HG03280 (cell line): ENCODE data around the gene SYT8.

Experiments used
- ATAC-seq: cut with Tn5 transposase; IDR thresholded peaks from one replicate; pipeline ENCODE4 v1.9.1; 2021; ENCODE audit warnings: mild to moderate bottlenecking, moderate library complexity; ENCODE audit not compliant: unreplicated experiment

The SYT8 gene

DNA sequence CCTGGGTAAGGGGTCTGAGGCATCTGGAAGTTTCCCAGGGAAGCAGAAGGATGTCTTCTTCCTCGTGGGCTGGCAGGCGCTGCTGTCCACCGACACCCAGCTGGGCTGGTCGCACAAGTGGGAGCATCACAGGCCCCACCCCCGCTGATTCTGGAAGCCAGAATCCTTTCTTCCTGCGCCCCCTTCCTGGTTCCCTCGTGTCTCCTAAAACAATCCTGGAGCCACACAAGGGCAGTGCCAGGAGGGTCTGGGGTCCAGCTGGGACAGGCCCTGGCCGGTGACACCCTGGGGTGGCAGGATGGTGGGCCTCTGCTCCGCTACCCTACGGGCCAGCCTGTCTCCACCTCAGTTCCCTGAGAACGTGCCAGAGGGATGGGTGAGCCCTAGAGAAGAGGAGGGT, 22.3 kb downstream of the SYT8 start:
- no peak for ATAC-seq

- no peak for ATAC-seq
These were observed 23.4 kb downstream of the SYT8 start for GRCh38 chr11:1858154-1858553.

DNA sequence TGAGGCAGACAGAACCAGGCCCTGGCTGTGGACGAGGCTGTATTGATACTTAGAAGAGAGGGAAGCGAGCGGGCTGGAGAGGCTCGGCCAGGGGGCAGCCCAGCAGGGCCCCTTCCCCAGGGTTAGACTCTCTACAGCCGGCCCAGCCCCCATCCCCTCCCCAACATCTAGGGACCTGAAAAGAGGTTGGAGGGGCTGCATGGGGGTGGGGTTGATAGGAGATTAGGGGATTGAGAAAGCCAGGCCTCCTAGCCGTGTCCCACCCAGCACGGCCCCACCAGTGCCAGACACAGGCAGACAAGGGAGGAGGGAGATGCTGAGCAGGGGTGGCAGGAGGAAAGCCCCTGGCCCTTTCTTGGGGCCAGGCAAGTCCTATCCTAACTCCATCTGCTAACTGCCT, 23.8 kb downstream of the SYT8 start:
- ATAC-seq = no peak

DNA sequence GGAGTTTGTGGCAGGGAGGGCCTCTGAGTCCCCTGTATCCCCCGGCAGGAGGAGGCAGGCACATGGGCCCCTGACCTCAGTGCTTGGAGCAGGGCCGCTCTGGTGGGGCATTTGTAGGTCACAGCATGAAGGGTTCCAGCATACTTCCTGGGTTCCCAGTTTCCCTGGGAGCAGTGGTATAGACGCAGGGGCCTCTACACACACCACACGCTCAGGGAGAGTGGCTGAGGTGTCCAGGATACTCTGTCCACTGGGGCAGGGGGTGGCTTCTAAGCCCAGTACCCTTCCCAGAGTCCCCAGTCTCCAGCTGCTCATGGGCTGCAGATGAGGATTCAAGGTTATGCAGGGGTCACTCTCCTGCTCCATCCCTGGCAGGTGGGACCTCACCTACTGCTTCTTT, 24.2 kb downstream of the SYT8 start:
- ATAC-seq = no peak

DNA sequence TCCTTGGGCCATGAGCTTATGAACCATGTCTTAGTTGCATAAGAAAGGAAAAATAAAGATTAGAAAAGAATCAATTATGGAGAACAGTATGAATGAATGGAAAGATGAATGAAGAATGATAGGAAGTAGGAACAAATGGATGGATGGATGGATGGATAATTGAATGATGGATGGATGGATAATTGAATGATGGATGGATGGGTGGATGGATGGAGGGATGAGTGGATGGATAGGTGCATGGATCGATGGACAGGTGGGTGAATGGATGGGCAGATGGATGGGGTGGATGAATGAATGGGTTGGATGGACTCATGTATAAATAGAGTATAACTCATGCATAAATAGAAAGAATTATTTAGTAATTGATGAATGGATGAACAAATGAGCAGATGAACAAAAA, 25.3 kb downstream of the SYT8 start:
- ATAC-seq = no peak

DNA sequence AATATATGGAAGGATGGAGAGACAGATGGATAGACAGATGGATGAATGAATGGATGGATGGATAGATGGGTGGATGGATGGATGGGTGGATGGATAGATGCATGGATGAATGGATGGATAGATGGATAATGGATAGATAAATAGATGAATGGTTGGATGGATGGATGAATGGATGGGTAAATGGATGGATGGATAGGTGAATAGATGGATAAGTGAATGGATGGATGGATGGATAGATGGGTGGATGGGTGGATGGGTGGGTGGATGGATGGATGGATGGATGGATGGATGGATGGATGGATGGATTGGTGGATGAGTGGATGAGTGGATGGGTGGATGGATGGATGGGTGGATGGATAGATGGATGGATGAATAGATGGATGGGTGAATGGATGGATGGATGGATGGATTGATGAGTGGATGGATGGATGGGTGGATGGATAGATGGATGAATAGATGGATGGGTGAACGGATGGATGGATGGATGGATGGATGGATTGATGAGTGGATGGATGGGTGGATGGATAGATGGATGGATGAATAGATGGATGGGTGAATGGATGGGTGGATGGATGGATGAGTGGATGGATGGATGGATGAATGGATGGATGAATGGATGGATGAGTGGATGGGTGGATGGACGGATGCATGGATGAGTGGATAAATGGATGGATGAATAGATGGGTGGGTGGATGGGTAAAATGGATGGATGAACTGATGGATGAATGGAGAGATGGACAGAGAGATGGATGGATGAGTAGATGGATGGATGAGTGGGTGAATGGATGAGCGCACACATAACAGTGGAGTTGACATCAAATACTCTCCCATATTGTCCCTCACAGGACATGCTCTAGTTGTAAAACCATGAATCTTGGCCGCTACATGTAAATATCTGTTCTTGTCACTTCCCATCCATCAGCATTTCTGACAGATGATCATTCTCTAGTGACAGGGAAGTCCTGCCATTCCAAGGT, 26.9 kb downstream of the SYT8 start:
- ATAC-seq = no peak

DNA sequence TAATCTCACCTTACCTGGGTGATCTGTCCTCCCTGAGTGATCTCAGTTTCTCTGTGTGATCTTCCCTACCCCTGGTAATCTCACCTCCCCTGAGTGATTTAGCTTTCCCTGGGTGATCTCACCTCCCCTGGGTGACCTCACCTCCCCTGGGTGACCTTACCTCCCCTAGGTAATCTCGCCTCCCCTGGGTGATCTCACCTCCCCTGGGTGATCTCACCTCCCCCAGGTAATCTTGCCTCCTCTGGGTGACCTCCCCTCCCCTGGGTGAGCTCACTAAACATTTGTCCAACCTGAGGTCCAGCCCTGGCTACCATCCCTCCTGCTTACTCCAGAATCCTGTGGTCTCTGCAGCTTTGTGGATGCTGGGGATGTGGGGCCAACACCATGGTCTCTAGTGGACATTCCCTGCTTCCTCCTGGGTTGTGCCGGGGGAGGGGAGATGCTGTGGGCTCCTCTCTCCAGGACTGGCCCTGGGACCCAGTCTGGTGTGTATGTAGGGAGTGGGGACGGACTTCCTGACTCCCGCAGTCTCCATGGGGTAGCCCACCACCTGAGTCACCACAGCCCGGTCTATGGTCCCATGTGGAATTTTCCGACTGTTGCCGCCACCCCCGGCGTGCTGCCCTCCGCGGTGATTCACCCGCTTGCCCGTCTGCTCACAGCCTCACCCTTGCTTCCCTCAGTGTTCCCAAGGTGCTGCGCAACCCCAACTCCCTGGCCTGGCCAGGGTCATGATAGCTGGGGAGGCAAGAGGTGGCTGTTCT, 28.0 kb downstream of the SYT8 start:
- no peak for ATAC-seq

DNA sequence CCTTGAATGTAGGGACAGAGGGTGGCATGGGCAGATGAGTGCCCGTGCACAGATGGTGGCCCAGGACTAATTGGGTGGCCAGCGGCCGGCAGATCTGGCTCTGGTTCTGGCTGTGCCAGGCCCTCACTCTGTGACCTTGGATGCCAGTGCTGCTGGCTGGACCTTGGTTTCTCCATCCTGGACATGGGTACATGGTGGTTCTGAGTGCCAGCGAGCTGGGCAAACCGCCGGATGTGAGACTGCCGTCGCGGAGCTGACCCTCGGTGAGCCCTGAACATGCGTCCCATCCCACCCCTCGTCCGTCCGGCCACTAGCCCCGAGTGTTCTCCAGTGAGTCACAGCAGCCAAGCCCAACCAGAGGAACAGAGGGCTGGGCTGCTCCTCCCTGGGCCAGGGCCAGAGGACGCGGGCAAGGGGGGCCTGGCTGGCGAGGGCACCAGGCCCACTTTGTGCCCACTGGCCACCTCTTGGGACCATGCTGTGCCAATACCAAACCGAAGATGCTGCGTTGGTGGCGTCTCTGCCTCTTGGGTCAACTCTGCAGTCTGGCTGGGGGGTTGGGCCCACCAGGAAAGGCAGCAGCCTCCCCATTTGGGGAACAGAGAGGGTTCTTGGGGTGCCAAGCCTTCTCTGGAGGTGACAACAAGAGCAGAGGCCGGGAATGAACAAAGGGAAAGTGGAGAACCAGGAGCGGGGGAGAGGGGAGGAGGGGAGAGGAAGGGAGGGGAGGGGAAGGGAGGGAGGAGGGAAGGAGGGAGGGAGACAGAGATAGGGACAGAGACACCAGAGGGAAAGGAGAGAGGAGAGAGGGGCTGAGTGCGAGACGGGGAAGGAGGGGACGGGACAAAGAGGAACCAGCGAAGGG, 28.8 kb downstream of the SYT8 start:
- ATAC-seq = no peak

GRCh38 chr11:1864231-1864630, 29.4 kb downstream of the SYT8 start:
- no peak for ATAC-seq

DNA sequence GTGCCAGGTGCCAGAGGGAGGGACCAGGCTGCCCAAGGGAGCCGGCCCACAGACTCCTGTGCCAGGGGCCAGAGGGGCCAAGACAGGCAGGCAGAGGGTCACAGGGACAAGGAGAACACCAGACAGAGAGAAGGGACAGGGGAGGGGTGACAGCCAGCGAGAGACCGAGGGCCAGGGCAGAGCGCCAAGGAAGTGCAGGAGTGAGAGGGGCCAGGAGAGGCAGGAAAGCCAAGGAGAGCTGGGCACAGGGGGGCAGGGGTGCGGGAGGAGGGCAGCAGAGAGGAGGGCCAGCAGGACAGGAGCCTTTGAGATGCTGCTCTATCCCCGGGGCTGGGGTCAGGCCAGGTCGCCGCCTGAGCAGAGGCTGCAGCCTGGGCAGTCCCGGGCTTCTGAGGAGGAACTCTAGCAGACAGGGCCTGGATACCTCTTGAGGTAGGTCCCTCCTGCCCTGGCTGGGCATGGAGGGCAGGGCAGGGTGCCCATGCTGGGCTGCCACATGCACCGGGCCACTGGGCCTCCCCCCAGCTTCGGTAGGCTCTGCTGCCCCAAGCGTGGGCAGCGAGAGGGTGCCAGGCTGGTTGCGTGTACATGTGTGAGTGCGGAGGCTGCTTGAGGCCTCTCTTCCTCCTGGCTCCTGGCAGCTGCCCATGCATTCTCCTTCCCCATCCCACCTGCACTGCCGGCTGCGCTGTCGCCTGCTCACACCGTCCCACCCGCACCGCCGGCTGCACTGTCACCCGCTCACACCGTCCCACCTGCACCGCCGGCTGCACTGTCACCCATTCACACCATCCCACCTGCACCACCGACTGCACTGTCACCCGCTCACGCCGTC, 30.3 kb downstream of the SYT8 start:
- ATAC-seq = no peak

- no peak for ATAC-seq
These were observed 31.4 kb downstream of the SYT8 start for GRCh38 chr11:1866226-1866625.

DNA sequence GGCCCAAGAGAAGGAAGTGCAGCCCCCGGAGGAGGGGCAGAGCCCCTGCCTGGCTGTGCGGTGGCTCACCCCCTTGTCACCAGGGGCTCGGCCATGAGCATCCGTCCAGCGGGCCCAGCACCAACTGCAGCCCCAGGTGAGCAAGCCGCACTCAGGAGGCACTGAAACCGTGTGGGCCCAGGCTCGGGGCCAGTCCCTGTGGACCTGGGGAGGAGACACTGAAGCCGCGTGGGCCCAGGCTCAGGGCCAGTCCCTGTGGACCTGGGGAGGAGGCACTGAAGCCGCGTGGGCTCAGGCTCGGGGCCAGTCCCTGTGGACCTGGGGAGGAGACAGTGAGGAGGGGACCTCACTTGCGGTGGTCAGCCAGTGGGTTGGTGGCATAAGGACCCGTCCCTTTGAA, 32.0 kb downstream of the SYT8 start:
- no peak for ATAC-seq

- no peak for ATAC-seq
These were observed 32.6 kb downstream of the SYT8 start for GRCh38 chr11:1867381-1867780.

- no peak for ATAC-seq
These were observed 33.4 kb downstream of the SYT8 start for GRCh38 chr11:1868056-1868635.

DNA sequence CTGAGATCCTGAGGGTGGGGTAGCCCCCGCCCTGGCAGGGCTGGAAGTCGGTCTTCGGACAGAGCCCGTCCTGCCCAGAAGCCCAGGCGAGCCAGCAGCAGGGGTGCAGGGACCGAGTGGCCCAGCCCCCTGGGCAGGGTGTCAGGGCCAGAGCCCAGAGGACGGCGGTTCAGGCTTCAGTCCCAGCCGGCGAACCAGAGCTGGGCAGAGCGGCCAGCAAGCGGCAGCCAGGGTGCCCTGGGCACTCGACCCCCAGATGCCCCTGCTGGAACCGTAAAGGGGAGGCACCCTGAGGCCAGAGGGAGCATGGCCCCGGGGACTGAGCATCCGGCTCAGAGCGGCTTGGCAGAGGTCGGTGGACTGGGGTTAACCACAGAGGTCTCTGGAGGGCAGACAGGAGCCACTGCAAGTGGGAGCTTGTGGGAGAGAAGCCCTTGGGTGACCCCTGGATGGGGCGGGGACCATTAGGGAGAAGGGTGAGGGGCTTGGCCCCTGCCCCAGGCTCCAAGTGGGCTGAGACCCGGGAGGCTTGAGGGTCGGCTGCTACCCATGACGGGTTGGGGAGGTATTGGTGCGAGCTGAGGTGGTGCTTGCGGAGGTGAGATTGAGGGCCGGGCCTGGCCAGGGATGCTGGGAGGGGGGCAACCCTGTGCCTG, 34.0 kb downstream of the SYT8 start:
- ATAC-seq = no peak

DNA sequence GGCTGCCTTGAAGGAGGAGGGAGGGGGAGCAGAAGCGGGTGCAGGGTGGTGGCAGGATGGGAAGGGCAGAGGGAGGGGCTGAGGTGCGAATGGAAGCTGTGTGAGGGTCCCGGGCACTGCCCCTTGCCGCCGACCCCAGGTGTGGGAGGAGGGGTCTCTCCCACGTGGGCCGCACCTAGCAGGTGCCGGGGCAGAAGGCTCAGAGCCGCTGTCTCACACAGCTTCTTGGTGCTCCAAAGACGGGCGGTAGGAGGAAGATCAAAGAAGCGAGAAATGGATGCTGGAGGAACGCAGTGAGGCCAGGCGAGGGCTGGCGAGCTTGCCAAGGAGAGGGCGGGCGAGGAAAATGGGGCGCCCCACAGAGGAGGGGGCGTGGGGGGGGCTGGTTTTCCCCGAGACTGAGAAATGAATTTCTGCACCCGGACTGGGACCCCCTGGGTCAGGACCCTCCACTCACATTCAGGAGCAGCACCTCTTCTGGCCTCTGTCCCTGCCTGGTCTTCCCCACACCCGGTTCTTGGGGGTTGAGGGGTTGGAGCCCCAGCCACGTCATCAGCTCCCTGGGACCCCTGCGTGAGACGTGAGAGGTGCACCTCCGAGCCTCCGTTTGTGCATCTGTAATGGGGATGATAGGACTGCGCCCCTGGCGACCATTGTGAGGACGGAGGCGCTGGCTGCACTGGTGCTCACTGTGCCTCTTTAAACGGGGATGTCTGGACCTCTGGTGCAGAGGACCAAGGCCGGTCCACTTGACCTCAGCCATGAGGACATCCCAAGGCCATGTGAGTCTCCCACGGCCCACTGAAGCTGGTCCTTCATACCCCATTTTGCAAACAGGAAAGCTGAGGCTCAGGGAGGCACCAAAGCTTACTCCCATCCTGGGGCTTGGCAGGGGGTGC, 34.9 kb downstream of the SYT8 start:
- ATAC-seq = no peak

- ATAC-seq = no peak
These were observed 35.5 kb downstream of the SYT8 start for GRCh38 chr11:1870326-1870696.

- no peak for ATAC-seq
These were observed 36.1 kb downstream of the SYT8 start for GRCh38 chr11:1870721-1871466.
